Neural cell (in vitro differentiated cells): Measurements from ENCODE around the gene SHF. TPM values are rescaled to one million over a fixed set of nuclear protein-coding genes. Genes with fewer than 3 reads are reported as not detected.

Source experiments
- H2AFZ ChIP-seq: fragments of 200-600, 300-800 bp; sonication (generic), shearing (Covaris generic); 2 replicates; pipeline ENCODE4 v1.6.0; 2014; ENCODE audit warnings: low read depth, mild to moderate bottlenecking, antibody characterized with exemption, low read length, moderate library complexity
- H3F3A ChIP-seq: fragments of 200-600 bp; shearing (Covaris generic); 2 replicates; pipeline ENCODE4 v1.6.1; 2016; ENCODE audit warnings: mild to moderate bottlenecking, moderate library complexity, mixed read lengths, antibody characterized with exemption, low read length; ENCODE audit not compliant: insufficient read depth, poor library complexity, severe bottlenecking
- H3K27ac ChIP-seq: fragments of 200-600, 300-800 bp; sonication (generic), shearing (Covaris generic); 2 replicates; pipeline ENCODE4 v1.5.1; 2014; ENCODE audit warnings: mild to moderate bottlenecking, low read length, moderate library complexity
- H3K27me3 ChIP-seq: fragments of 300-800, 200-600 bp; sonication (generic), shearing (Covaris generic); 2 replicates; pipeline ENCODE4 v1.6.0; 2014; ENCODE audit warnings: mild to moderate bottlenecking, low read depth, low read length, moderate library complexity; ENCODE audit not compliant: insufficient read depth
- H3K36me3 ChIP-seq: fragments of 300-800, 200-600 bp; sonication (generic), shearing (Covaris generic); 2 replicates; pipeline ENCODE4 v1.5.1; 2014; ENCODE audit warnings: mild to moderate bottlenecking, antibody characterized with exemption, low read length, moderate library complexity; ENCODE audit not compliant: insufficient read depth
- H3K4me2 ChIP-seq: fragments of 300-800, 200-600 bp; sonication (generic), shearing (Covaris generic); 2 replicates; pipeline ENCODE4 v1.6.0; 2014; ENCODE audit warnings: mild to moderate bottlenecking, low read length
- H3K4me3 ChIP-seq: fragments of 300-800, 200-600 bp; sonication (generic), shearing (Covaris generic); 2 replicates; pipeline ENCODE4 v1.5.1; 2014; ENCODE audit warnings: mild to moderate bottlenecking, low read length, moderate library complexity
- H3K79me2 ChIP-seq: fragments of 200-600 bp; shearing (Covaris generic); replicated peaks from 2 replicates; pipeline ENCODE4 v1.6.0; 2014; ENCODE audit warnings: mild to moderate bottlenecking, low read length, moderate library complexity; ENCODE audit not compliant: insufficient read depth
- H3K9ac ChIP-seq: fragments of 300-800, 200-600 bp; sonication (generic), shearing (Covaris generic); 2 replicates; pipeline ENCODE4 v1.6.1; 2016; ENCODE audit warnings: mild to moderate bottlenecking, low read length, mixed read lengths
- H3K9me2 ChIP-seq: fragments of 200-600 bp; shearing (Covaris generic); 2 replicates; pipeline ENCODE4 v1.6.1; 2016; ENCODE audit warnings: mild to moderate bottlenecking, low read length, mixed read lengths; ENCODE audit not compliant: insufficient read depth
- H3K9me3 ChIP-seq: fragments of 200-600, 300-800 bp; sonication (generic), shearing (Covaris generic); 2 replicates; pipeline ENCODE4 v1.6.1; 2016; ENCODE audit warnings: mild to moderate bottlenecking, mixed run types, low read length, moderate library complexity, mixed read lengths
- H4K20me1 ChIP-seq: fragments of 200-600 bp; shearing (Covaris generic); 2 replicates; pipeline ENCODE4 v1.6.1; 2016; ENCODE audit warnings: mild to moderate bottlenecking, mixed run types; ENCODE audit not compliant: insufficient read depth
- CTCF ChIP-seq: fragments of 450-650 bp; IDR thresholded peaks from 2 replicates; pipeline ENCODE4 v1.5.1; 2014; ENCODE audit warnings: antibody characterized with exemption, mild to moderate bottlenecking, moderate library complexity; ENCODE audit not compliant: poor library complexity, severe bottlenecking
- EP300 ChIP-seq: fragments of 450-650 bp; conservative IDR thresholded peaks from 2 replicates; pipeline ENCODE4 v1.6.1; 2014; ENCODE audit warnings: antibody characterized with exemption, mild to moderate bottlenecking, moderate library complexity; ENCODE audit not compliant: poor library complexity, severe bottlenecking
- EZH2 ChIP-seq: fragments of 200-600, 300-800 bp; shearing (Covaris generic), sonication (generic); IDR thresholded peaks from 2 replicates; pipeline ENCODE4 v1.6.1; 2014; ENCODE audit warnings: antibody characterized with exemption, low read length, borderline replicate concordance, mild to moderate bottlenecking; ENCODE audit not compliant: insufficient read depth, poor library complexity, severe bottlenecking
- MXI1 ChIP-seq: fragments of 450-650 bp; conservative IDR thresholded peaks from 2 replicates; pipeline ENCODE4 v1.6.1; 2014; ENCODE audit warnings: antibody characterized with exemption, mild to moderate bottlenecking; ENCODE audit not compliant: poor library complexity, severe bottlenecking
- POLR2AphosphoS5 ChIP-seq: IDR thresholded peaks from 2 replicates; pipeline ENCODE4 v1.6.1; 2012
- RAD21 ChIP-seq: fragments of 450-650 bp; conservative IDR thresholded peaks from 2 replicates; pipeline ENCODE4 v1.6.1; 2014; ENCODE audit warnings: antibody characterized with exemption, mild to moderate bottlenecking, moderate library complexity
- REST ChIP-seq: IDR thresholded peaks from 2 replicates; pipeline ENCODE4 v1.6.1; 2012; ENCODE audit warnings: borderline replicate concordance
- SMC3 ChIP-seq: fragments of 450-650 bp; conservative IDR thresholded peaks from 2 replicates; pipeline ENCODE4 v1.6.1; 2014; ENCODE audit warnings: antibody characterized with exemption, mild to moderate bottlenecking, moderate library complexity; ENCODE audit not compliant: poor library complexity
- TAF1 ChIP-seq: IDR thresholded peaks from 2 replicates; pipeline ENCODE4 v1.6.1; 2012; ENCODE audit warnings: low read depth
- polyA plus RNA-seq: library from polyadenylated mRNA; depleted of rRNA; stranded (reverse); fragments of >200 nt; gene quantifications from 2 replicates; pipeline ENCODE4 v1.2.3, GENCODE V29; 2014

The SHF gene
- polyA plus RNA-seq, 1 donor from 2014 or later, result 41.5 TPM

- no peaks in the 10 kb centered on the region for H3K9me2 ChIP-seq
- peaks cover 12% of the 10 kb centered on the region for H3K27me3 ChIP-seq
- H3K36me3 ChIP-seq, result no peaks in the 10 kb centered on the region
- H3K4me3 ChIP-seq, result no peak overlapping the region
- no peaks in the 10 kb centered on the region for H3F3A ChIP-seq
- no peaks in the 10 kb centered on the region for H4K20me1 ChIP-seq
- no peaks in the 10 kb centered on the region for H3K79me2 ChIP-seq
- no peak overlapping the region for H3K4me2 ChIP-seq
- no peak overlapping the region for H3K27ac ChIP-seq
- no peak overlapping the region for H2AFZ ChIP-seq
- TF ChIP-seq REST (no peak), CTCF (no peak), POLR2AphosphoS5 (no peak), EZH2 (no peak), SMC3 (no peak), EP300 (no peak), MXI1 (no peak), TAF1 (no peak), RAD21 (no peak)
- no peaks in the 10 kb centered on the region for H3K9me3 ChIP-seq
- H3K9ac ChIP-seq, result no peak overlapping the region
These were observed 47.1 kb downstream of the SHF start for GRCh38 chr15:45140557-45141250.

GRCh38 chr15:45139770-45140169 lies 48.0 kb downstream of the SHF start:
- Histone ChIP-seq H3K9me2 (no peaks in the 10 kb centered on the region), H3F3A (no peaks in the 10 kb centered on the region), H2AFZ (no peak overlapping the region), H3K4me2 (no peak overlapping the region), H3K27me3 (peaks cover 17% of the 10 kb centered on the region), H4K20me1 (no peaks in the 10 kb centered on the region), H3K36me3 (no peaks in the 10 kb centered on the region), H3K4me3 (no peak overlapping the region), H3K9ac (no peak overlapping the region), H3K9me3 (no peaks in the 10 kb centered on the region), H3K27ac (no peak overlapping the region), H3K79me2 (no peaks in the 10 kb centered on the region)
- TF ChIP-seq MXI1, result no peak
- TF ChIP-seq SMC3, result no peak
- no peak for TF ChIP-seq TAF1
- TF ChIP-seq POLR2AphosphoS5, result no peak
- no peak for TF ChIP-seq EP300
- TF ChIP-seq CTCF, result no peak
